ENCODE measurements around the gene MAP6D1.
A peak's percentile ranks its signal among the peaks of the same experiment; 100 is the strongest.

The MAP6D1 gene

GRCh38 chr3:183815951-183816475 is 9.4 kb downstream of the MAP6D1 start:
- Mint-ChIP-seq H3K9me3 (no peaks in the 10 kb centered on the region), H3K4me1 (peaks cover 10% of the 10 kb centered on the region), H3K4me3 (no peak overlapping the region), H3K36me3 (ENCODE audit: low read depth) (peaks cover 12% of the 10 kb centered on the region), H3K27ac (no peak overlapping the region), H3K27me3 (no peaks in the 10 kb centered on the region)
- ATAC-seq: peak; percentile 7
- DNase-seq: no peak

- Mint-ChIP-seq H3K4me3 (no peak overlapping the region), H3K4me1 (peaks cover 10% of the 10 kb centered on the region), H3K27ac (no peak overlapping the region), H3K36me3 (ENCODE audit: low read depth) (peaks cover 15% of the 10 kb centered on the region), H3K9me3 (no peaks in the 10 kb centered on the region), H3K27me3 (no peaks in the 10 kb centered on the region)
- peak; percentile 17 for ATAC-seq
- no peak for DNase-seq
Measured at GRCh38 chr3:183815563-183815940, 9.8 kb downstream of the MAP6D1 start.

DNA sequence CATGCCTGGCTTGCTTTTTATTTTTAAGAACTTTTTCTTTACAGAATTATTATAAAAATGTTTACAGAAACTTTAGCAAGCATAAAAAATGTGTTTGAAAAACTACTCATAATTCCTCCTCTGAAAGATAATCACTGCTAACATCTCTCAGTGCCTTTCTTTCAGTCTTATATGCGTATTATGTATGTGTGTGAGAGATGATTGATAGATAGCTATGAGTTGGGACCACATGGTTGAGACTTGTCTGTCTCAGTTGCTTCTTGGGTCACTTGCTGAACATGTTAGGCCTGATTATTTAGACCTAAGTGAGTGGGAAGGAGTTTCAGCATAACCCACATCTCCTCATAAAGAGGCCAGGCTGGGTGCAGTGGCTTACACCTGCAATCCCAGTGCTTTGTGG is 11.1 kb downstream of the MAP6D1 start:
- Mint-ChIP-seq H3K9me3 (no peaks in the 10 kb centered on the region), H3K27ac (no peak overlapping the region), H3K4me3 (no peak overlapping the region), H3K27me3 (no peaks in the 10 kb centered on the region), H3K4me1 (peaks cover 10% of the 10 kb centered on the region), H3K36me3 (ENCODE audit: low read depth) (peaks cover 17% of the 10 kb centered on the region)
- no peak for ATAC-seq
- DNase-seq: no peak

GRCh38 chr3:183812761-183813445 is 12.5 kb downstream of the MAP6D1 start:
- no peak for DNase-seq
- Mint-ChIP-seq H3K27ac (peak overlapping the region; percentile 2), H3K27me3 (no peaks in the 10 kb centered on the region), H3K4me1 (peaks cover 10% of the 10 kb centered on the region), H3K9me3 (no peaks in the 10 kb centered on the region), H3K4me3 (no peak overlapping the region), H3K36me3 (ENCODE audit: low read depth) (peaks cover 20% of the 10 kb centered on the region)
- ATAC-seq: no peak

- Mint-ChIP-seq H3K4me1 (peaks cover 10% of the 10 kb centered on the region), H3K4me3 (no peak overlapping the region), H3K27ac (no peak overlapping the region), H3K9me3 (no peaks in the 10 kb centered on the region), H3K27me3 (no peaks in the 10 kb centered on the region), H3K36me3 (ENCODE audit: low read depth) (peaks cover 28% of the 10 kb centered on the region)
- ATAC-seq (no peak), DNase-seq (no peak)
Measured at GRCh38 chr3:183811638-183812037, 13.7 kb downstream of the MAP6D1 start.

GRCh38 chr3:183810643-183811594 is 14.5 kb downstream of the MAP6D1 start:
- H3K4me1 Mint-ChIP-seq: peaks cover 10% of the 10 kb centered on the region
- DNase-seq (no peak), ATAC-seq (no peak)
- H3K36me3 Mint-ChIP-seq (ENCODE audit: low read depth): peaks cover 28% of the 10 kb centered on the region
- no peak overlapping the region for H3K27ac Mint-ChIP-seq
- H3K4me3 Mint-ChIP-seq: no peak overlapping the region
- H3K27me3 Mint-ChIP-seq: no peaks in the 10 kb centered on the region
- no peaks in the 10 kb centered on the region for H3K9me3 Mint-ChIP-seq

GRCh38 chr3:183809270-183809669 is 16.1 kb downstream of the MAP6D1 start:
- ATAC-seq (no peak), DNase-seq (no peak)
- Mint-ChIP-seq H3K4me1 (peaks cover under 1% of the 10 kb centered on the region), H3K36me3 (ENCODE audit: low read depth) (peaks cover 32% of the 10 kb centered on the region), H3K27me3 (no peaks in the 10 kb centered on the region), H3K27ac (no peak overlapping the region), H3K4me3 (no peak overlapping the region), H3K9me3 (no peaks in the 10 kb centered on the region)

DNA sequence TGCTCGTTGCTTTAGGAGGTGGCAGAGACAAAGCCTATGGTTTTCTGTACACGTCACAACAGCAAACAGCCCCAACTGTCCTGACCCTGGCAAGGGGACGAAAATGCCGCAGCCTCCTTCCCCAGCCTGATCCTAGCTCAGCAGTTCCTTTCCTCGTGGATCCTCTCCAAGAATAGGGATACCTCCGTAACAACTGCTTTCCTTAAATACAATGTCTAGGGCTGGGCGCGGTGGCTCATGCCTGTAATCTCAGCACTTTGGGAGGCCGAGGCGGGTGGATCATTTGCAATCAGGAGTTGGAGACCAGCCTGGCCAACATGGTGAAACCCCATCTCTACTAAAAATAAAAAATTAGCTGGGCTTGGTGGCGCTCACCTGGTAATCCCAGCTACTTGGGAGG is 17.0 kb downstream of the MAP6D1 start:
- Mint-ChIP-seq H3K9me3 (no peaks in the 10 kb centered on the region), H3K36me3 (ENCODE audit: low read depth) (peaks cover 41% of the 10 kb centered on the region), H3K4me1 (no peaks in the 10 kb centered on the region), H3K27me3 (no peaks in the 10 kb centered on the region), H3K4me3 (no peak overlapping the region), H3K27ac (no peak overlapping the region)
- ATAC-seq (no peak), DNase-seq (no peak)

- Mint-ChIP-seq H3K36me3 (ENCODE audit: low read depth) (peaks cover 44% of the 10 kb centered on the region), H3K4me1 (no peaks in the 10 kb centered on the region), H3K4me3 (no peak overlapping the region), H3K27me3 (no peaks in the 10 kb centered on the region), H3K27ac (no peak overlapping the region), H3K9me3 (no peaks in the 10 kb centered on the region)
- no peak for DNase-seq
- no peak for ATAC-seq
Measured at GRCh38 chr3:183807881-183808280, 17.5 kb downstream of the MAP6D1 start.

- H3K36me3 Mint-ChIP-seq (ENCODE audit: low read depth): peaks cover 47% of the 10 kb centered on the region
- H3K4me3 Mint-ChIP-seq: no peak overlapping the region
- ATAC-seq: no peak
- H3K9me3 Mint-ChIP-seq: no peaks in the 10 kb centered on the region
- DNase-seq: no peak
- no peak overlapping the region for H3K27ac Mint-ChIP-seq
- H3K27me3 Mint-ChIP-seq: no peaks in the 10 kb centered on the region
- H3K4me1 Mint-ChIP-seq: no peaks in the 10 kb centered on the region
Measured at GRCh38 chr3:183807209-183807728, 18.1 kb downstream of the MAP6D1 start.

- H3K4me3 Mint-ChIP-seq: no peak overlapping the region
- no peak overlapping the region for H3K27ac Mint-ChIP-seq
- H3K36me3 Mint-ChIP-seq (ENCODE audit: low read depth): peaks cover 65% of the 10 kb centered on the region
- no peaks in the 10 kb centered on the region for H3K4me1 Mint-ChIP-seq
- DNase-seq (no peak), ATAC-seq (no peak)
- no peaks in the 10 kb centered on the region for H3K27me3 Mint-ChIP-seq
- no peaks in the 10 kb centered on the region for H3K9me3 Mint-ChIP-seq
Measured at GRCh38 chr3:183802989-183803388, 22.4 kb downstream of the MAP6D1 start.

DNA sequence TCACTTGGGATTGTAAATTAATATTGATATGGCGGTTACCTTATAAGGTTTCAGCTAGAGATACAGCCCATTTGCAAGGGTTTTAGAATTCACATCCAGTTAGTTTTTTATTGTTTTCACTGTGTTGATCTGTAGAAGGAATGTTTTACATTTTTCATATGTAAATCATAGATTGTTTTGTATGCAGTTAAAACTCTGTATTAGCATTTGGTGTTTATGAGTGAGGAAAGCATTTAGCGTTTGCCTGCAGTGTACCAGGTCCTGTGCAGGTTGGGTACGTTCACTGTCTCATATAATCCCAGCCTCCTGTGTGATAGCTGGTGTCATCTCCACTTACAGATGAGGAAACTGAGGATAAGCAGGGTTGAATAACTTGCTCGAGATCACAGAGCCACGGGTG is 23.8 kb downstream of the MAP6D1 start:
- ATAC-seq (no peak), DNase-seq (no peak)
- H3K36me3 Mint-ChIP-seq (ENCODE audit: low read depth): peaks cover 58% of the 10 kb centered on the region
- H3K4me3 Mint-ChIP-seq: no peak overlapping the region
- no peak overlapping the region for H3K27ac Mint-ChIP-seq
- no peaks in the 10 kb centered on the region for H3K4me1 Mint-ChIP-seq
- no peaks in the 10 kb centered on the region for H3K27me3 Mint-ChIP-seq
- no peaks in the 10 kb centered on the region for H3K9me3 Mint-ChIP-seq

DNA sequence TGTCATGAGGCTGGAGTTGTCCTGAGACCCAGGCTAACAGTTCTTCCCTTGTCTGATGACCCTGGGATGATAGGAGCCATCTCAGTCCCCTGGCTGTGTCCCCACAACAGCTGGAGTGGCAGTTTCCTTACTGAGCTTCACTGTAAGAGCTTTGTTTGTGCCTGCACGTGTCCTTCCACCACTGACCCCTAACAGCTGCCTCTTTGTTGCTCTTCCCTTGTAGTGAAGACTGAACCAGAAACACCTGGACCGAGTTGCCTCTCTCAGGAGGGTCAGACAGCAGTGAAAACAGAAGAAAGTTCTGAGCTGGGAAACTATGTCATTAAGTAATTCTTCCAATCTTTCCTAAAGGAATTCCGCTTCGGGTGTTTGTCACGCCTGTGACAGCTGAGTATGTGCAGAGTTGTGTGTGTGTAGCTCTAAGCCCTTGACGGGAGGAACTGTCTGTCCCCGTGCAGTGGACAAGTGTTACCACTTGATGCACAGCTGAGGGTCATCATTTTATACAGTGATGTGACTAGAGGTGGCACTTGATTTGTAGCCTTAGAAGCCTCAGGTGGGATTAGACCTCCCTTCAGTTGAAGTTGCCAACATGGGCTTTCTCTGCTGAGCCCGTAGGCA is 25.0 kb downstream of the MAP6D1 start:
- no peak for ATAC-seq
- no peaks in the 10 kb centered on the region for H3K4me1 Mint-ChIP-seq
- no peaks in the 10 kb centered on the region for H3K27me3 Mint-ChIP-seq
- DNase-seq: no peak
- peaks cover 55% of the 10 kb centered on the region for H3K36me3 Mint-ChIP-seq (ENCODE audit: low read depth)
- H3K4me3 Mint-ChIP-seq: no peak overlapping the region
- H3K27ac Mint-ChIP-seq: no peak overlapping the region
- H3K9me3 Mint-ChIP-seq: no peaks in the 10 kb centered on the region

GRCh38 chr3:183799461-183799860 is 25.9 kb downstream of the MAP6D1 start:
- no peak overlapping the region for H3K4me3 Mint-ChIP-seq
- H3K9me3 Mint-ChIP-seq: no peaks in the 10 kb centered on the region
- no peak for ATAC-seq
- peaks cover 54% of the 10 kb centered on the region for H3K36me3 Mint-ChIP-seq (ENCODE audit: low read depth)
- H3K27ac Mint-ChIP-seq: no peak overlapping the region
- no peaks in the 10 kb centered on the region for H3K27me3 Mint-ChIP-seq
- no peak for DNase-seq
- H3K4me1 Mint-ChIP-seq: no peaks in the 10 kb centered on the region

Measured in activated naive CD8-positive, alpha-beta T cell treated with anti-CD3 and anti-CD28 coated beads, Interleukin-2, amount 50 U/mL, for 24 hours (primary cell).